GM08714 (cell line): ENCODE results near the gene KCNB1.

Experiments
- H3K4me3 ChIP-seq: fragments of 200-500 bp; sonication (Bioruptor generic); 2 replicates; pipeline ENCODE4 v1.5.1; 2014; ENCODE audit warnings: mild to moderate bottlenecking, low read length, inconsistent platforms
- ZNF274 ChIP-seq: IDR thresholded peaks from 2 replicates; pipeline ENCODE4 v1.6.1; 2012; ENCODE audit warnings: mild to moderate bottlenecking, low read depth, low read length

KCNB1 gene

GRCh38 chr20:49468412-49468811, 14.1 kb downstream of the KCNB1 start:
- no peak overlapping the region for H3K4me3 ChIP-seq
- no peak for TF ChIP-seq ZNF274

- H3K4me3 ChIP-seq, result no peak overlapping the region
- no peak for TF ChIP-seq ZNF274
These were observed 16.2 kb downstream of the KCNB1 start for GRCh38 chr20:49466114-49466912.

GRCh38 chr20:49464556-49464955, 17.9 kb downstream of the KCNB1 start:
- TF ChIP-seq ZNF274, result no peak
- no peak overlapping the region for H3K4me3 ChIP-seq

- no peak for TF ChIP-seq ZNF274
- no peak overlapping the region for H3K4me3 ChIP-seq
These were observed 19.8 kb downstream of the KCNB1 start for GRCh38 chr20:49462626-49463025.

GRCh38 chr20:49461894-49462620, 20.4 kb downstream of the KCNB1 start:
- no peak for TF ChIP-seq ZNF274
- H3K4me3 ChIP-seq, result no peak overlapping the region

- no peak overlapping the region for H3K4me3 ChIP-seq
- no peak for TF ChIP-seq ZNF274
These were observed 21.6 kb downstream of the KCNB1 start for GRCh38 chr20:49460916-49461315.

- no peak for TF ChIP-seq ZNF274
- H3K4me3 ChIP-seq, result no peak overlapping the region
These were observed 22.3 kb downstream of the KCNB1 start for GRCh38 chr20:49460131-49460530.

GRCh38 chr20:49459684-49460083, 22.8 kb downstream of the KCNB1 start:
- no peak for TF ChIP-seq ZNF274

GRCh38 chr20:49457444-49457843, 25.0 kb downstream of the KCNB1 start:
- no peak for TF ChIP-seq ZNF274
- H3K4me3 ChIP-seq, result no peak overlapping the region

More at GRCh38 chr20:49459684-49460083, 22.8 kb downstream of the KCNB1 start:
- no peak overlapping the region for H3K4me3 ChIP-seq

- H3K4me3 ChIP-seq, result no peak overlapping the region
These were observed 25.8 kb downstream of the KCNB1 start for GRCh38 chr20:49456646-49457045.

GRCh38 chr20:49455691-49456090, 26.8 kb downstream of the KCNB1 start:
- TF ChIP-seq ZNF274, result no peak

More at GRCh38 chr20:49456646-49457045, 25.8 kb downstream of the KCNB1 start:
- no peak for TF ChIP-seq ZNF274

GRCh38 chr20:49452011-49452482, 30.4 kb downstream of the KCNB1 start:
- TF ChIP-seq ZNF274, result no peak
- no peak overlapping the region for H3K4me3 ChIP-seq

More at GRCh38 chr20:49455691-49456090, 26.8 kb downstream of the KCNB1 start:
- H3K4me3 ChIP-seq, result no peak overlapping the region

GRCh38 chr20:49450281-49450721, 32.2 kb downstream of the KCNB1 start:
- TF ChIP-seq ZNF274, result no peak

GRCh38 chr20:49448917-49449316, 33.6 kb downstream of the KCNB1 start:
- H3K4me3 ChIP-seq, result no peak overlapping the region
- TF ChIP-seq ZNF274, result no peak

More at GRCh38 chr20:49450281-49450721, 32.2 kb downstream of the KCNB1 start:
- no peak overlapping the region for H3K4me3 ChIP-seq
